ENCODE results near the gene ASCL1. TPM values are rescaled to one million over a fixed set of nuclear protein-coding genes. Genes with fewer than 3 reads are reported as not detected.
A peak's percentile ranks its signal among the peaks of the same experiment; 100 is the strongest.

The ASCL1 gene
- total and polyA plus RNA-seq, 4 donors = 0.06 TPM; not detected in 3

GRCh38 chr12:102955926-102956737 lies 1.3 kb upstream of the ASCL1 start:
- TF ChIP-seq, protein P1, sequence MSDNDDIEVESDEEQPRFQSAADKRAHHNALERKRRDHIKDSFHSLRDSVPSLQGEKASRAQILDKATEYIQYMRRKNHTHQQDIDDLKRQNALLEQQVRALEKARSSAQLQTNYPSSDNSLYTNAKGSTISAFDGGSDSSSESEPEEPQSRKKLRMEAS (IDR thresholded peaks at IDR 0.05) = no peak
- TF ChIP-seq HNF4G (IDR thresholded peaks at IDR 0.05) (no peak), GABPA (IDR thresholded peaks at IDR 0.05 in 1 of 2, conservative IDR thresholded peaks at IDR 0.05 in 1 of 2) (no peak), RAD21 (IDR thresholded peaks at IDR 0.05) (peak in 1 of 2 donors; percentile 16), NR2F2 (IDR thresholded peaks at IDR 0.05) (no peak)
- Histone ChIP-seq H3K36me3 (ENCODE audit: control insufficient read depth in 4 of 4, insufficient read depth in 3 of 4, low read depth in 1 of 4, low read length in 3 of 4) (no peaks in the 10 kb centered on the region), H3K9ac (ENCODE audit: low read depth in 1 of 2, low read length in 2 of 2) (no peak overlapping the region), H3K27me3 (ENCODE audit: control insufficient read depth in 4 of 4, insufficient read depth in 4 of 4, low read length in 3 of 4) (peaks cover 0 to 27% (median 5%) of the 10 kb centered on the region in 4 donors), H3K4me1 (ENCODE audit: control insufficient read depth in 4 of 4, insufficient read depth in 4 of 4, low read length in 3 of 4) (peaks cover 14 to 37% (median 27%) of the 10 kb centered on the region in 4 donors), H3K4me3 (ENCODE audit: low read depth in 1 of 3, low read length in 3 of 3) (peak overlapping the region in 2 of 3 donors; percentile 9 to 15), H3K9me3 (ENCODE audit: control insufficient read depth in 4 of 4, low read length in 3 of 4) (no peaks in the 10 kb centered on the region), H3K27ac (ENCODE audit: low read depth in 1 of 2, low read length in 2 of 2) (no peak overlapping the region)
- no peak for DNase-seq (ENCODE audit: low spot score)
- WGBS = 7% methylated on average over 50 of the region's 50 CpGs

GRCh38 chr12:102956738-102957327 lies 641 bp upstream of the ASCL1 start:
- peak overlapping the region in 1 of 3 donors; percentile 61 for H3K4me3 ChIP-seq (ENCODE audit: low read depth in 1 of 3, low read length in 3 of 3)
- no peak for DNase-seq (ENCODE audit: low spot score)
- peaks cover 0 to 4% (median 0%) of the 10 kb centered on the region in 4 donors for H3K9me3 ChIP-seq (ENCODE audit: control insufficient read depth in 4 of 4, low read length in 3 of 4)
- H3K27ac ChIP-seq (ENCODE audit: low read depth in 1 of 2, low read length in 2 of 2) = no peak overlapping the region
- WGBS = 5% methylated on average over 19 of the region's 19 CpGs
- TF ChIP-seq NR2F2 (IDR thresholded peaks at IDR 0.05) (no peak), YY1 (IDR thresholded peaks at IDR 0.05) (no peak), HNF4G (IDR thresholded peaks at IDR 0.05) (no peak), ATF3 (IDR thresholded peaks at IDR 0.05) (no peak), SP1 (IDR thresholded peaks at IDR 0.05) (no peak)
- peaks cover 0 to 33% (median 8%) of the 10 kb centered on the region in 4 donors for H3K27me3 ChIP-seq (ENCODE audit: control insufficient read depth in 4 of 4, insufficient read depth in 4 of 4, low read length in 3 of 4)
- no peaks in the 10 kb centered on the region for H3K36me3 ChIP-seq (ENCODE audit: control insufficient read depth in 4 of 4, insufficient read depth in 3 of 4, low read depth in 1 of 4, low read length in 3 of 4)
- peaks cover 14 to 41% (median 27%) of the 10 kb centered on the region in 4 donors for H3K4me1 ChIP-seq (ENCODE audit: control insufficient read depth in 4 of 4, insufficient read depth in 4 of 4, low read length in 3 of 4)
- H3K9ac ChIP-seq (ENCODE audit: low read depth in 1 of 2, low read length in 2 of 2) = no peak overlapping the region

DNA sequence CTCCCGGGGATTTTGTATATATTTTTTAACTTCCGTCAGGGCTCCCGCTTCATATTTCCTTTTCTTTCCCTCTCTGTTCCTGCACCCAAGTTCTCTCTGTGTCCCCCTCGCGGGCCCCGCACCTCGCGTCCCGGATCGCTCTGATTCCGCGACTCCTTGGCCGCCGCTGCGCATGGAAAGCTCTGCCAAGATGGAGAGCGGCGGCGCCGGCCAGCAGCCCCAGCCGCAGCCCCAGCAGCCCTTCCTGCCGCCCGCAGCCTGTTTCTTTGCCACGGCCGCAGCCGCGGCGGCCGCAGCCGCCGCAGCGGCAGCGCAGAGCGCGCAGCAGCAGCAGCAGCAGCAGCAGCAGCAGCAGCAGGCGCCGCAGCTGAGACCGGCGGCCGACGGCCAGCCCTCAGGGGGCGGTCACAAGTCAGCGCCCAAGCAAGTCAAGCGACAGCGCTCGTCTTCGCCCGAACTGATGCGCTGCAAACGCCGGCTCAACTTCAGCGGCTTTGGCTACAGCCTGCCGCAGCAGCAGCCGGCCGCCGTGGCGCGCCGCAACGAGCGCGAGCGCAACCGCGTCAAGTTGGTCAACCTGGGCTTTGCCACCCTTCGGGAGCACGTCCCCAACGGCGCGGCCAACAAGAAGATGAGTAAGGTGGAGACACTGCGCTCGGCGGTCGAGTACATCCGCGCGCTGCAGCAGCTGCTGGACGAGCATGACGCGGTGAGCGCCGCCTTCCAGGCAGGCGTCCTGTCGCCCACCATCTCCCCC lies 777 bp downstream of the ASCL1 start:
- Histone ChIP-seq H3K4me1 (ENCODE audit: control insufficient read depth in 4 of 4, insufficient read depth in 4 of 4, low read length in 3 of 4) (peaks cover 14 to 38% (median 26%) of the 10 kb centered on the region in 4 donors), H3K9me3 (ENCODE audit: control insufficient read depth in 4 of 4, low read length in 3 of 4) (peaks cover 1 to 15% (median 5%) of the 10 kb centered on the region in 4 donors), H3K4me3 (ENCODE audit: low read depth in 1 of 3, low read length in 3 of 3) (peak overlapping the region in 2 of 3 donors; percentile 61 to 65), H3K27me3 (ENCODE audit: control insufficient read depth in 4 of 4, insufficient read depth in 4 of 4, low read length in 3 of 4) (peaks cover 0 to 43% (median 13%) of the 10 kb centered on the region in 4 donors), H3K9ac (ENCODE audit: low read depth in 1 of 2, low read length in 2 of 2) (no peak overlapping the region), H3K36me3 (ENCODE audit: control insufficient read depth in 4 of 4, insufficient read depth in 3 of 4, low read depth in 1 of 4, low read length in 3 of 4) (no peaks in the 10 kb centered on the region), H3K27ac (ENCODE audit: low read depth in 1 of 2, low read length in 2 of 2) (no peak overlapping the region)
- 3% methylated on average over 83 of the region's 83 CpGs for WGBS
- no peak for DNase-seq (ENCODE audit: low spot score)
- TF ChIP-seq TAF1 (conservative IDR thresholded peaks at IDR 0.05) = no peak
- no peak for TF ChIP-seq FOXA2 (IDR thresholded peaks at IDR 0.05)
- TF ChIP-seq, protein P1 (IDR thresholded peaks at IDR 0.05) = no peak
- TF ChIP-seq JUND (IDR thresholded peaks at IDR 0.05) = no peak
- TF ChIP-seq FOXA1 (IDR thresholded peaks at IDR 0.05) = no peak
- TF ChIP-seq, protein P2, sequence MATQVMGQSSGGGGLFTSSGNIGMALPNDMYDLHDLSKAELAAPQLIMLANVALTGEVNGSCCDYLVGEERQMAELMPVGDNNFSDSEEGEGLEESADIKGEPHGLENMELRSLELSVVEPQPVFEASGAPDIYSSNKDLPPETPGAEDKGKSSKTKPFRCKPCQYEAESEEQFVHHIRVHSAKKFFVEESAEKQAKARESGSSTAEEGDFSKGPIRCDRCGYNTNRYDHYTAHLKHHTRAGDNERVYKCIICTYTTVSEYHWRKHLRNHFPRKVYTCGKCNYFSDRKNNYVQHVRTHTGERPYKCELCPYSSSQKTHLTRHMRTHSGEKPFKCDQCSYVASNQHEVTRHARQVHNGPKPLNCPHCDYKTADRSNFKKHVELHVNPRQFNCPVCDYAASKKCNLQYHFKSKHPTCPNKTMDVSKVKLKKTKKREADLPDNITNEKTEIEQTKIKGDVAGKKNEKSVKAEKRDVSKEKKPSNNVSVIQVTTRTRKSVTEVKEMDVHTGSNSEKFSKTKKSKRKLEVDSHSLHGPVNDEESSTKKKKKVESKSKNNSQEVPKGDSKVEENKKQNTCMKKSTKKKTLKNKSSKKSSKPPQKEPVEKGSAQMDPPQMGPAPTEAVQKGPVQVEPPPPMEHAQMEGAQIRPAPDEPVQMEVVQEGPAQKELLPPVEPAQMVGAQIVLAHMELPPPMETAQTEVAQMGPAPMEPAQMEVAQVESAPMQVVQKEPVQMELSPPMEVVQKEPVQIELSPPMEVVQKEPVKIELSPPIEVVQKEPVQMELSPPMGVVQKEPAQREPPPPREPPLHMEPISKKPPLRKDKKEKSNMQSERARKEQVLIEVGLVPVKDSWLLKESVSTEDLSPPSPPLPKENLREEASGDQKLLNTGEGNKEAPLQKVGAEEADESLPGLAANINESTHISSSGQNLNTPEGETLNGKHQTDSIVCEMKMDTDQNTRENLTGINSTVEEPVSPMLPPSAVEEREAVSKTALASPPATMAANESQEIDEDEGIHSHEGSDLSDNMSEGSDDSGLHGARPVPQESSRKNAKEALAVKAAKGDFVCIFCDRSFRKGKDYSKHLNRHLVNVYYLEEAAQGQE (IDR thresholded peaks at IDR 0.05) = no peak
- TF ChIP-seq, protein P3, sequence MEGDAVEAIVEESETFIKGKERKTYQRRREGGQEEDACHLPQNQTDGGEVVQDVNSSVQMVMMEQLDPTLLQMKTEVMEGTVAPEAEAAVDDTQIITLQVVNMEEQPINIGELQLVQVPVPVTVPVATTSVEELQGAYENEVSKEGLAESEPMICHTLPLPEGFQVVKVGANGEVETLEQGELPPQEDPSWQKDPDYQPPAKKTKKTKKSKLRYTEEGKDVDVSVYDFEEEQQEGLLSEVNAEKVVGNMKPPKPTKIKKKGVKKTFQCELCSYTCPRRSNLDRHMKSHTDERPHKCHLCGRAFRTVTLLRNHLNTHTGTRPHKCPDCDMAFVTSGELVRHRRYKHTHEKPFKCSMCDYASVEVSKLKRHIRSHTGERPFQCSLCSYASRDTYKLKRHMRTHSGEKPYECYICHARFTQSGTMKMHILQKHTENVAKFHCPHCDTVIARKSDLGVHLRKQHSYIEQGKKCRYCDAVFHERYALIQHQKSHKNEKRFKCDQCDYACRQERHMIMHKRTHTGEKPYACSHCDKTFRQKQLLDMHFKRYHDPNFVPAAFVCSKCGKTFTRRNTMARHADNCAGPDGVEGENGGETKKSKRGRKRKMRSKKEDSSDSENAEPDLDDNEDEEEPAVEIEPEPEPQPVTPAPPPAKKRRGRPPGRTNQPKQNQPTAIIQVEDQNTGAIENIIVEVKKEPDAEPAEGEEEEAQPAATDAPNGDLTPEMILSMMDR (IDR thresholded peaks at IDR 0.05; ENCODE audit: low read depth, low read length, missing input control) = no peak
- no peak for TF ChIP-seq ATF3 (IDR thresholded peaks at IDR 0.05)
- TF ChIP-seq SP1 (IDR thresholded peaks at IDR 0.05) = no peak
- TF ChIP-seq EGR1 (IDR thresholded peaks at IDR 0.05; ENCODE audit: low read depth in 2 of 2) = no peak
- TF ChIP-seq HNF4A (conservative IDR thresholded peaks at IDR 0.05) = no peak
- no peak for TF ChIP-seq RXRA (IDR thresholded peaks at IDR 0.05)
